Islet of Langerhans (tissue), 1 donor: Measurements from ENCODE around the gene C1orf21.

ENCODE experiments used
- FAIRE-seq: peaks from one replicate; lab custom pipeline; 2011; peaks lifted over from hg19 to GRCh38; lab: Jason Lieb, UNC

The C1orf21 gene

DNA sequence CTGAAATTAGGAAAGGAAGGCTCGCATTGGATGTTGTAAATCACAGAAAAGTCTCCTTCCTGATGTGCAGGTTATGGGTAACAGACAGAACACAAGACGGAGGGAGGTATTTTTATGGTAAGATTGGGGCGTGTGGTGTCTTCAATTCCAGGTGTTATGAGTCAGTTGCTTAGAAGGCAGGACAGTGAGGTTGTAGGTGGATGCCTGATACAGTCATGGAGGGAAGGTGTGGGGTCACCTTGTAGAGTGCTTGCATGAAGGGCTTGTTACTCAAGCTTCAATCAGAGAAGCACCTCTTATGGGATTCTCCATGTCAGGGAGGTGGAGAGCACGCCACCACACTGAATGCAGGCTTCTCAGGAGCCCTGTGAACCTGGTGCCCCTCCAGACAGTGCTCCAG, 63.1 kb downstream of the C1orf21 start:
- no peak for FAIRE-seq

DNA sequence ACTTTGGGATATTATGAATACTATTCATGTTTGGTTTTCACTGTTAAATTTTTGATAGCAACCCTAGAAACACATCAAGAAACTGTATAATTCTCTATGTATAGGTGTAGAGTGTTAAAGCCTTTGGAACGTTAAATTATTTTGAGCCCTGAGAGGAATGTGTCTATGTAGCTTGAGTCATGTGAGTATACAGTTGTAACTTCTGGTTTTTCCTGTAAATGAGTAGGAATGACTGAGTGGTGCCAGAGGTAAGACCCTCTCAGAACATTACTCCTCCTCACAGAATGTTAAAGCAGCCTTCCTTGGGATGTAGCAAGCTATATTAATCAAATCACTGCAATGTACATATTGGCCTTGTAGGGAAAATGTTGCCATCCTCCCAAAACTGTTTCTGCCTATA, 69.0 kb downstream of the C1orf21 start:
- FAIRE-seq: no peak

DNA sequence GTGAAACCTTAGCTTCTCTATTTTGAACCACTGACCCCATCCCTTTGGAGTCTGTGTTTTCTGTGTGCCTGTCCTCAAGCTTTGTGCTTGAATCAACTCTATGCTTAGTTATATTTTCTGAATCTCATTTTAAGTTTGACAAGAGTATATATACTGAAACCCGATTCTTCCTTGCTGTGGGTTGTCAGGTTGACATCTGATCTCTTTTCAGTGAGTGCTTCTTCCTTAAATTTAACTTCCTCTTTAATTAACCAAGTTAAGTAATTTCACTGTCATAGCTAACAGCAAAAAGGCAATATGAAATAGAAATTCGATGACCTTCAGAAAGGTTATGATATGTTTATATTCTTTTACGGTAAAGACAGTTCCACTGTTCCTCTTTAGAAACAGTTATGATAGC, 69.4 kb downstream of the C1orf21 start:
- no peak for FAIRE-seq

DNA sequence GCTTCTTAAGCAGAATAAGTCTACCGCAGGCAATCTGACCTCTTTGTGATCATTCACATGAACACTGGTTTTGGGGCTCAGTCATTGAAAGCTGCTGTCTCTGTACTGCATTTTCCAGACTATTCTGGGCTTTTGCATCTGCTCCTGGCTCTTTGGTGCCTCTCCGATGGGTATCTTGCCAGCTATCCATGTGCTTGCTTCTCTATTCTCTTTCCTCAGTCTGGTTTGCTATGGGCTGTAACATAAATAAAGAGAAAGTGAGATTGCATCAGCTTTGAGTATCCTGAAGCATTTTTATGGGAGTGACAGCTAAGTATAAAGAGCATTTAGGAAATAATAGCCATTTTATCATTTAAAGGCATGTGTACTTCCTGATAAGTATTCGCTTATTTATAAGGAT, 70.7 kb downstream of the C1orf21 start:
- FAIRE-seq: no peak

DNA sequence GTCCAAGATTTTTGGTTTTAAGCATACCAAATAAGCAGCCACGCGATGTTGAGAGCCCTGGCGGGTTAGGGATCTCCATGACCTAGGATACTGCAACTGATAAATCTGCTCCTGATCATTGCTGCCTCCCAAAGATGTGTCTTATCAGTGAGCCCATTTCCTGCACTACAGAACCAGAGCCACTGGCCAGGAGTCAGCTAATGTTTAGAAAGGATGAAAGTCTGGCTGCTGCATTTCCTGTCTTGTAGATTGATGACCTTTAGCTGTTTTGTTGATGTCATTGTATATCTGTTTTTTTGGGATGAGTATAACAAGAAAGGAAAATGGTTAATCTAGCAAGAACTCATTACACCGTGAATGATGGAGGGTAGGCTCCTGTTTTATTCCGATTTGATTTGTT, 74.5 kb downstream of the C1orf21 start:
- FAIRE-seq: no peak

DNA sequence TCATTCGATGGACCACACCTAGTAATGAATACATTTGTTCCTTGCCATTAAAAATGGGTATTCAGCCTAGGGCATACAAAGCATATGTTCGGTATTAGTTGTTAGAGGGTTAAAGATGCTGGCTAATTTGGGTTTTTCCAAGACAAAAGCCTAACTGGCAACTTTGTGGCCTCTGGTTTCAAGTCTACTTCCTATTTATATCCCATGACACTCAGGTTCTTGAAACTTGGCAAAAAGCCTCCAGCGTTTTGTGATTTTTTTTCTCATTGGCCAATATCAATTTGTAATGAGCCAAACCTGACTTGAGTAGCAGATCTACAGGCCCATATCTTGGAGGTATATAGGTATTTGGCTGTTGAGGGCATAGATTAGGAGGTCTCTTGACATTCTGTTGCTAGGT, 75.3 kb downstream of the C1orf21 start:
- no peak for FAIRE-seq

DNA sequence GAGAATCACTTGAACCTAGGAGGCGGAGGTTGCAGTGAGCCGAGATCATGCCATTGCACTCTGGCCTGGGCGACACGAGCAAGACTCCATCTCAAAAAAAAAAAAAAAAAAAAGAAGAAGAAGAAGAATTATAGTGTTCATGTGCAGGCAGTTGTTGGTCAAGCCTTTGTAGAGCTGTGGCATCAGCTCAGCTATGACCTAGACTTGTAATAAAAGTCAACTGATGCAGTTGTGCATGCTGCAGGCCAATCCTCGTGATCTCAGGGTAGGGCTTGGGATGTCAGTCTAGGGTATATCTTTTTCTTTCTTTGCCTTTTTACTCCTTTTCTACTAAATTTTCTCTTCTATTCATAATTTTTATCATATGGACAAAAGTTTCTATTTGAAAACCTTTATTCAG, 76.2 kb downstream of the C1orf21 start:
- no peak for FAIRE-seq

DNA sequence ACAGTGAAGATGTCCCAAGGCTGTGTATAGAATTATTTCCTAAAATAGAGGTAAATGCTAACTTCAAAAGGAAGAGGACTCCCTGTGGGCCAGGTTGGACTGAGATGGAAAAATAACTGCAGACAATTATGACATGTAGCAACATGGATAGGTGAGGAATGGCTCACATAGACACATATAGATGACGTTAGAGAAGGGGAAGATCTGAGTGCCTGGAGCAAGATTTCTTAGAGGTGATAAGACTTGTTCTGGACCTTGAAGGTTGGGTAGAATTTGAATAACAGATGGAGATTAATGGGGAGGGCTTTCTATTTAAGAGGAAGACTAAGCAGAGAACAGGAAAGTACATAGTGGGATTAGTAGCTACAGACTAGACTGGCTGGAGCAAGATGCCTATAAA, 76.9 kb downstream of the C1orf21 start:
- FAIRE-seq: no peak

DNA sequence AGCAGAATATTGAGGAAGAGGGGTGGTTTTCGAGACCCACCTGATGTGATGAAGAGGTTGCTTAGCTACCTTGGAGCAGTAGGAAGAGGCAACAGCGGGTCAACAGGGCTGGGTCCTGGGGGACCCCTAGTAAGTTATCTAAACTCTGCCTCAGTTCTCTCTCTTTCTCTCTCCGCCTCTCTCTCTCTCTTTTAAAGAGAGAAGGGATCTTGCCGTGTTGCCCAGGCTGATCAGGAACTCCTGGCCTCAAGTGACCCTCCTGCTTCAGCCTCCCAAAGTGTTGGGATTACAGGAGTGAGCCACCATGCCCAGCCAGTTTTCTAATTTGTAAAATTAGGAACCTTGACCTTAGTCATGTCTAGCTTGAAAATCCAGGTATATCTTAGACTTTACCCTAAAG, 77.9 kb downstream of the C1orf21 start:
- no peak for FAIRE-seq

DNA sequence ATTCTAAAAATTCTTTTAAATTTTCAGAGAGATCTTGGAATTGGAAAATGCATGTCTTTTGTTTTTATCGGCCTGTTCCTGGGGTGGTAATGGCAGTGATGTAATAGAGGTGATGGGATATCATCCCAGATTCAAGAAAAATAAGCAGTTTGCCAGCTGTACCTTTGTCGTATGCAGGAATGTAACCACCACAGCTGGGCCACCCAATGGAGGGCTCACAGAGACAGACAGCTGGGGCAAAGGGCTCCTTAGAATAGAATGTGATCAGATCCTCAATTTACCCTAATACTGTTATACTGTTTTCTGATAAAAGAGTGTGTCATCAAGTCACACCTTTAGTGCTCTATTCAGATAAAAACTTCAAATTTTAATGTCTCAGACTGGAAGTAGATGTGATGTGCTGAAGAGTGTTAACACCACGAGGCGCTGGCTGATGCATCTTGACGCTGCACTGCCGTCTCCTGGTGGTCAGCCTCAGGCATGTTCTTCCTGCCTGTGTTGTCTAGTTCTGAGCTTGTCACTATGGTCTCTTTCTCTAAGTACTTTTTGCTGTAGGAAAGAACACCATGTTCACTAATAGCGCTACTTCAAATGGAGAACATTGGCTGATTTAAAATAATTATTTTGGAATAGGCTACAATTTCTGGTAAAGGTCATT, 78.8 kb downstream of the C1orf21 start:
- no peak for FAIRE-seq

DNA sequence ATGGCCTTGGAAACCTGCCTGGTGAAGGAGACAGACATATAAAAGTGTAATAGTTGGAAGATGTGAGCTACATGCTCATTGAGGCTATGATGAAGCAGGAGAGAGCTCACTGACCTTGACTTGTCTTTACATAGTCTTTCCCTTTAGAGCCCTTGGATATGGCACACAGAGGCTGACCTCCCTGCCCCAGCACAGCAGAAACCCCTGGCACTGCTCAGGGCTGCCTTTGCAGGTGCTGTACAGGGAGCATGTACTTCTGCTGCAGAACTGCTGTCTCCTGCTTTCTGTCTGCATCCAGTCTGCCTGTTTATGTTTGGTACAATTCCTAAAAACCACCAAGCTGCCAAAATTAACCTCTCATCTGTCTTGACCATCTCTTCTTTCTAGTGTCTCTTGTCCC, 80.5 kb downstream of the C1orf21 start:
- no peak for FAIRE-seq

DNA sequence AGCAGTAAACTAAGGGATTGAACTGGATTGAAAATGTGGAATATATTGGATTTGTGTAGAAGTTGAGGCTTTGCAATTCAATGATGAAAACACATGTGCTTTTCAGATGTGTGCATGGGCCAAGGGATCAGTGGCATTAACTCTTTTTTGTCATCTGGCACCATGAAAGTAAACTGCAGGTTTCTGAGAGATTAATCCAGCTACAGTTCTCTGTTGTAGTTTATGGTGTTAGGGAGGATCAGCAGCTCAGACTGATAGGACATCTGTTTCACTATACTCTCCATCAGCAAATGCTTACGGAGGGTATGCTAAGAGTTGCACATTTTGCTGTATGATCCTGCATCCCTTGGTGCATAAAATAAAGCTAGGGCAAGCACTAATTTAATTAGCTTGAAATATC, 82.6 kb downstream of the C1orf21 start:
- no peak for FAIRE-seq

DNA sequence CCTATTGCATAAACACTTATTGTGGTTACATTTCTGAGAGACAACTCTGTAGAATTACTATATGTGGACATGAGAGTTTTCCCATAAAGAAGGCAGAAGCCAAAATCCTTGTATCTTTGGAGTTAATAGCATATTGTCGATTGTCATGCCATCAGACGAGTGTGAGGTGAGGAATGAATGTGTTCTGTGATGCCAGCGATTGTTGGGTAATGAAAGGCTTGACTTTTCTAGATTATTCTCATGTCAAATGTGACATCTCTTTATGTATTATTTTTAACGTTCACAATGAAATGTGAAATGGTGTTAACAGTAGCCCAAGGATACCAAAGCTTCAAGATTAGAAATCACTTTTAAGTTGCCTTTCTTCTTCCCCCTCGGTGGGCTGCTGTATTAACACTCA, 84.9 kb downstream of the C1orf21 start:
- FAIRE-seq: no peak

DNA sequence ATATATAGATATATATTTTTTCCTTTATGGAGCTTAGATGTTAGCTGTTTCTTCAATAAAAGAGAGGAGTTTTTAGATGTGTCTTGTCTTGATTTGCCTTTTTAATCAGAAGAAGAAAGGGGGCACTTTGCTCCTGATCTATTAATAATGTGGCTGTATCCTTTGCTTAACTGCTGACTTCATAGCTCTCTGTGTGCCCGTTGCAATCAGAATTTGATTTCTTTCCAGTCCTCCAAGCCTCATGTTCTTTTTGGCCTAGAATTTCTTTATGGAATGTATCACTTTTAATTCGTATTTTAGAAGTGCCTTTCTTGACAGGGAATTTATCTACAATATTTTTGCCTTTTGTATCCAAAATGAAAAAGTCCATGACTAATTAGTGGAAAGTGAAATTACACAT, 85.3 kb downstream of the C1orf21 start:
- no peak for FAIRE-seq

DNA sequence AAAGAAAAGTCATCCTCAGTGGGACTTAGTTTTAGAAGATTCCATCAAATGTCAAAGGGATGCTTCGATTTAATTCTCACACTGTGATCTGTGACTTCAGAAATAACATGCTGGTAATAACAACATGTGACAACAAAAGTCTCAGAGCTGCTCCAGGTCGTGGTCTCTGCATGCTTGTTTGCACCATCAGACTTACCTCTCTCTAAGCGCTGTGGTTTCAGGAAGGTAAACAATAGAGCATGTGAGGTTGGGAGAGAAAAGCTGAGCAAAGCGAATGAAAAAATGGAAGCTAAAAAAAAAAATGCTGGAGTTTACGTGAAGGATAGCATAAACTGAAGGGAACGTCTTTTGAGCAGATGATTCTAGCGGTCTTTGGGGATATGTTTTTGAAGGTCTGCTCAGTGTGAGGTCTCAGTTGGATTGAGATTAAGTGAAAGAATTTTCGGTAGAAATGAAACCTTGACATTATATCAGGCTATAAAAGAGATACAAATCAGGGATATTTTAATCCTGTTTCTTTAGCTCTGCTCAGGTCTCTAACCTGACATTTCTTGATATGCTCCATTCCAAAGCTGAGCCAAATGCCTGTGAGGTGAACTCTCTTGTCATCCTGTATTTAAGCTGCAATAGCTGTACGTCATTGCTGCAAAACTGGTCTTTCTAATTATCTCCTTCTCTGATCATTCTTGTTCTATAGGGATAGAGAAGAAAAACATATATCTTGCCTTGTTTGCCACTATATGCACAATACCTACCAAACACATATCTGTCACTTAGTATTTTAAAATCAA, 86.5 kb downstream of the C1orf21 start:
- FAIRE-seq: no peak

DNA sequence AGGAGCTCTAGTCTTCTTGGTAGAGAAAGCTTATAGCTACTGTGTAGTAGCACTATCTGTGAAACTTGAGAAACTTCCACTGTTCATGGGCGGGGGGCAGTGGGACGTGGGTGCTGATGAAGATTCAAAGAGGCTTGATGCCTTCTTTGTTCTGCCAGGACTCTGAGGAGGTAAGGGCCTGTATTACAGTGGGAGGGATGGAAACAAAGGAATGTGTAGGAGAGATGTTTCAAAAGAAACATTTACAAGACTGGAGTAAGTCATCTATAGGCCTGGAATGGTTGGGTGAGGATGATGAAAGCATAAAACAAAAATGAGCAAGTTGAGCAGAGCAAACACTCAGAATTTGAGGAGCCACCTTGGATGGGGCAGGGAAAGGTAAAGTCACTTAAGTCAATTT, 89.4 kb downstream of the C1orf21 start:
- FAIRE-seq: no peak

DNA sequence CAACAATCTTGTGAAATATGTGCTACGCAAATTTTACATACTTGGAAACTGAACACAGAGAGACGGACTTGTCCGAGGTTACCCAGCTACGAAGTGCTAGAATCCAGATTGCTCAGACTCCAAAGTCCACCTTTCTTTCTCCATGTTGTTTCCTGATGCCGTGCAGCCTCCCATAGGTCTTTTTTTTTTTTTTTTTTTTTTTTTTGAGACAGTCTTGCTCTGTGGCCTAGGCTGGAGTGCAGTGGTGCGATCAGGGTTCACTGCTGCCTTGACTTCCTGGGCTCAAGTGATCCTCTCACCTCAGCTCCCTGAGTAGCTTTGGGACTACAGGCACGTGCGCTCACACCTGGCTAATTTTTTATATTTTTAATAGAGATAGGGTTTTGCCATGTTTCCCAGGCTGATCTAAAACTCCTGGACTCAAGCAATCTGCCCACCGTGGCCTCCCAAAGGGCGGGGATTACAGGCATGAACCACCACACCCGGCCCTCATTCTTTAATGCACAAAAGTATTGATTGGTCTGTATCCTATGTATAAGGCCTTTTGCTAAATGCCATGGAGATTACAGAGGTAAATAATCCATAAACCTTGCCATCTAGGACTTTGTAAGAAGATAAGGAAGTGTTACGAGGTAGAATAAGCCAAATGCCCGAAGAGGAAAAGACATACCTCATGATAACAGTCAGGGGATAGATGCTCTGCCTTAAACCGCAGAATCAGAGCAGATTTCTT, 92.8 kb downstream of the C1orf21 start:
- FAIRE-seq: no peak

DNA sequence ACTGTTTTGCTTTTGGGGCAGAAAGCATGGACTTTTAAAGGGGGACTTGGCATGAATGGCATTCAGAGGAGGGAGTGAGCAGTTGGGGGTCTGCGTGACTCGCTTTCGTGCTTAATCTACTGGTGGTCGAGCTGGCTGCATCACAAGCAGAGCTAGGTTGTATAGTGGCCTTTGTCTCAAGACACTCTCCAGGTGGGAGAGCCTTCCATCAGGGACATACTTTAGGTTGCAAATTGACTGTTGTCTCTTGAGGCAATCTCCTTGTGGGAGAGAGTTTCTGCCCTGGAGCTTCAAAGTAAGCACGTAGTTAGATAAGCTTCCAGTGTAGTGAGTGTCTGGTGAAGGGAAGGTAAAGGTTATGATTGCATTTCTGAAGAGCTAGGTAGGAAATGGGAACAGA, 93.9 kb downstream of the C1orf21 start:
- FAIRE-seq: no peak

DNA sequence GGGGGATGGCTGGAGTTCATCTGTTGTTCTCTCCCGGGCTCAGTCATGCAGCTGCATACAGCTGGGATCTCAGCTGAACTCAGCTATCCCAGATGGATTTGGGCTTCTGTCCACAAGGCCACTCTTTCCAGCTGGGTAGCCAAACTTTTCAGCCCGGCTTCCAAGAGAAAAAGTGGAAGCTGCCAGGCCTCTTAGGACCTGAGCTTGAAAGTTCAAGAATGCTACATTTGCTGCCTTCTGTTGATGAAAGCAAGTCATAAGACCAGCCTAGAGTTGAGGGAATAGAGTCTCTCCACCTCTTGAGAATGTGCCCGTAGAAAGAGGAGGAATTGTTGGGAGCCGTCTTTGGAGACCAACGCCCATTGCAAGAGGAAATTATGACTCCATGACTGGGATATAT, 95.3 kb downstream of the C1orf21 start:
- no peak for FAIRE-seq

DNA sequence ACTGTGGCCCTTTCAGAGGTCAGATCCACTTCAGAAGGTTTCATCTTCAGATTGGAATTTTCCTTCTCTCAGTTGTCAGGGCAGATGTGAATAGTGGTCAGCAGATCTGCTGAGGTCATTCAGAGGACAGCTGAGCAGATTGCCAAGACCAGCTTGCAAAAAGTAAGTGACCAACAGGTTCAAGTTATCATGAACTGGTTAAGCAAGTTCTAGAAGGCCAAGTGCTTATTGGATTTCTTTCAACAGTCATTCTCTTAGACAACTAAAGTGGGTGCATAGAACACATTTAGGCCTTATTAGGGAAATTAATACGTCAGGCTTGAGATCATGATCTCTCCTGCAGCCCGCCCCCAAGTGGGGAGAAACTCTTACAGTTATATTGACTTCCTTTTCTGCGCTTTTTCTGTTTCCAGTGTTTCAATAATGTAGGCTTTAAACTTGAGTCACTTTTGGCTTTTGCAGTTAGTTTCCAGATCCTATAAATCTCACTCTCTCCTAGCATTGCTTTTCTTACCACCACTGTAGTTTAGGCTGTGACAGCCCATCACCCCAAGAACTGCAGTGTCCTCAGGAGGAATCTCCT, 96.4 kb downstream of the C1orf21 start:
- FAIRE-seq: no peak

DNA sequence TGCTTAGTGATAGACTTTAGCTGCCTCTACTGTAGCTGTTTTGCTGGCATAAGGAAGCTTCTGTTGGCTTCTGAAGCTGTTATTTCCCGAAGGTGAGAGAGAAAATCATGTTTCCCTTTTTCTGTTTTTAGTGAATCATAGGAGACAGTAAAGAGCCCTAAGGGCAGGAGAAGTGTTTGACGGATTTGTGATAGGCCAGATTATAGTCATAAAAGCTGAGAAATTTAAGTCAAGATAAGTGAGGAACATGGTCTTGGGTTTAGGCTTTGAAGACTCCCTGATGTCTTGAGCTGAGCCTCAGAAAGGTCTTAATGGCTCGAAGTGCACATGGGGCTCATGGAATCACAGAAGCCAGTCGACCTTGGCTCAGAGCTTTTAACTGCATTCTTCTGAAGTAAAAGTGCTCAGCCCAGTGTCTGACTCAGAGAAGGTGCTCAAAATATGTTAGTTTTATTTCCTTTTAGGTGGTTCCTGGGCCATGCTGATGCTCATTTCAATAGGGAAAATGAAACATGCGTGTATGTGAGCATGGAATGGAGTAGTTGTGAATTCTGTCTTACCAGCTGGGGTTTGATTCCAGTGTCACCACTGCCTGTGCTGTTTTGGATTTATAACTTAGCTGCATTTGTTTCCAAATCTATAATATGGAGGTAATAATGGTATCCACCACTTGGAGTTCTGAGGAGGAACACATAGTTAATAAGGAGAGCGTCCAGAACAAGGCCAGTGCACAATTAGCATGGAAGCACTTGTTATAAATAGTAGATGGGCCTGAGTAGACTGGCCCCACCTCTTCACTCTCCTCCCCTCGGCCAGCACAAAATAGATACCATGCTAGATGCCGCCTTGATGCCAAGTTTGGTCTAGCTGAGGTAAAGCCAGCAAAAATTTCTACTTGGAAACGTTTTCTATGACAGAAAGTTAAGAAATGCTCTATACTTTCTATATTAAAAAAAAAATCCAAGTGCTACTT, 99.2 kb downstream of the C1orf21 start:
- no peak for FAIRE-seq
